ENCODE measurements around the gene RAB44.

The RAB44 gene

GRCh38 chr6:36745283-36745682 is 47.7 kb downstream of the RAB44 start:
- DNase-seq (ENCODE audit: low read depth) = no peak
- no peak for TF ChIP-seq CTCF (IDR thresholded peaks at IDR 0.05; ENCODE audit: low read length, missing control alignments)
- H3K4me3 ChIP-seq (replicated peaks; ENCODE audit: low read depth, low read length) = no peak overlapping the region

- H3K4me3 ChIP-seq (replicated peaks; ENCODE audit: low read depth, low read length) = no peak overlapping the region
- no peak for DNase-seq (ENCODE audit: low read depth)
- TF ChIP-seq CTCF (IDR thresholded peaks at IDR 0.05; ENCODE audit: low read length, missing control alignments) = no peak
Measured at GRCh38 chr6:36745836-36746235, 48.2 kb downstream of the RAB44 start.

GRCh38 chr6:36746251-36746650 is 48.6 kb downstream of the RAB44 start:
- no peak overlapping the region for H3K4me3 ChIP-seq (replicated peaks; ENCODE audit: low read depth, low read length)
- DNase-seq (ENCODE audit: low read depth) = no peak
- no peak for TF ChIP-seq CTCF (IDR thresholded peaks at IDR 0.05; ENCODE audit: low read length, missing control alignments)

- H3K4me3 ChIP-seq (replicated peaks; ENCODE audit: low read depth, low read length) = no peak overlapping the region
- DNase-seq (ENCODE audit: low read depth) = no peak
- no peak for TF ChIP-seq CTCF (IDR thresholded peaks at IDR 0.05; ENCODE audit: low read length, missing control alignments)
Measured at GRCh38 chr6:36749829-36750489, 52.3 kb downstream of the RAB44 start.

- DNase-seq (ENCODE audit: low read depth) = no peak
- TF ChIP-seq CTCF (IDR thresholded peaks at IDR 0.05; ENCODE audit: low read length, missing control alignments) = no peak
- no peak overlapping the region for H3K4me3 ChIP-seq (replicated peaks; ENCODE audit: low read depth, low read length)
Measured at GRCh38 chr6:36751091-36751490, 53.5 kb downstream of the RAB44 start.

GRCh38 chr6:36751833-36752186 is 54.2 kb downstream of the RAB44 start:
- no peak overlapping the region for H3K4me3 ChIP-seq (replicated peaks; ENCODE audit: low read depth, low read length)
- TF ChIP-seq CTCF (IDR thresholded peaks at IDR 0.05; ENCODE audit: low read length, missing control alignments) = no peak
- no peak for DNase-seq (ENCODE audit: low read depth)

- TF ChIP-seq CTCF (IDR thresholded peaks at IDR 0.05; ENCODE audit: low read length, missing control alignments) = no peak
- DNase-seq (ENCODE audit: low read depth) = no peak
- H3K4me3 ChIP-seq (replicated peaks; ENCODE audit: low read depth, low read length) = no peak overlapping the region
Measured at GRCh38 chr6:36752187-36752885, 54.7 kb downstream of the RAB44 start.
